ENCODE data around the gene TNRC6C. TPM values are rescaled to one million over a fixed set of nuclear protein-coding genes. Genes with fewer than 3 reads are reported as not detected.
A peak's percentile ranks its signal among the peaks of the same experiment; 100 is the strongest.

The TNRC6C gene
- total and polyA plus RNA-seq, 2 of the 13 experiments (the other 11 are each of a cell fraction or from before 2014, with no cell fraction given): 0.66 to 4.9 TPM

GRCh38 chr17:78128551-78129350 is 170.2 kb downstream of the TNRC6C start, which contains the start of gene TMC6 (continued):
- TF ChIP-seq ZBTB38 (CRISPR knock-in tag; IDR thresholded peaks at IDR 0.05) (peak; percentile 29; the same call in 1 of the 2 replicates), PHF5A (CRISPR knock-in tag; IDR thresholded peaks at IDR 0.05; ENCODE audit: low read depth, unreplicated experiment) (no peak), DNMT3B (CRISPR knock-in tag; conservative IDR thresholded peaks at IDR 0.05) (no peak), ZNF7 (CRISPR knock-in tag; IDR thresholded peaks at IDR 0.05) (no peak), BRD4 (CRISPR knock-in tag; IDR thresholded peaks at IDR 0.05) (no peak), CREM (IDR thresholded peaks at IDR 0.05) (peak; percentile 35; the same call in 1 of the 2 replicates), CREM (CRISPR knock-in tag; IDR thresholded peaks at IDR 0.05) (no peak; the same call in 1 of the 2 replicates), ZNF251 (CRISPR knock-in tag; IDR thresholded peaks at IDR 0.05) (no peak), PHB2 (IDR thresholded peaks at IDR 0.05; ENCODE audit: partially characterized antibody) (no peak), PTBP1 (IDR thresholded peaks at IDR 0.05; ENCODE audit: low read depth, low read length, poor library complexity, severe bottlenecking) (no peak), ZNF441 (CRISPR knock-in tag; IDR thresholded peaks at IDR 0.05; ENCODE audit: borderline replicate concordance) (peak; percentile 10; the same call in 1 of the 2 replicates), ZNF580 (CRISPR knock-in tag; IDR thresholded peaks at IDR 0.05; ENCODE audit: borderline replicate concordance, low read depth) (no peak; the same call in 1 of the 2 replicates), ZNF614 (CRISPR knock-in tag; IDR thresholded peaks at IDR 0.05; ENCODE audit: borderline replicate concordance) (no peak), ZNF597 (CRISPR knock-in tag; IDR thresholded peaks at IDR 0.05) (no peak), ZNF382 (CRISPR knock-in tag; IDR thresholded peaks at IDR 0.05; ENCODE audit: borderline replicate concordance) (no peak), ATF5 (CRISPR knock-in tag; IDR thresholded peaks at IDR 0.05; ENCODE audit: low read depth) (no peak), MYC (CRISPR knock-in tag; IDR thresholded peaks at IDR 0.05; ENCODE audit: borderline replicate concordance) (peak; percentile 62; the same call in 1 of the 2 replicates), ZNF616 (CRISPR knock-in tag; IDR thresholded peaks at IDR 0.05; ENCODE audit: low read depth) (no peak), ZFY (CRISPR knock-in tag; IDR thresholded peaks at IDR 0.05) (peak; percentile 38; the same call in 1 of the 2 replicates), ZNF530 (CRISPR knock-in tag; IDR thresholded peaks at IDR 0.05; ENCODE audit: low read depth) (no peak), ZNF609 (CRISPR knock-in tag; IDR thresholded peaks at IDR 0.05; ENCODE audit: borderline replicate concordance) (peak; percentile 41; the same call in 1 of the 2 replicates), PBX3 (CRISPR knock-in tag; IDR thresholded peaks at IDR 0.05; ENCODE audit: borderline replicate concordance) (no peak)
